22Rv1 (cell line): ENCODE measurements around the gene CAPG.

Experiments
- H3K27ac ChIP-seq: fragments of 450-650 bp; 2 replicates; pipeline ENCODE4 v1.5.1; 2017
- ZFX ChIP-seq: fragments of 450-650 bp; IDR thresholded peaks from 2 replicates; pipeline ENCODE4 v1.6.1; 2017; ENCODE audit warnings: antibody characterized with exemption, borderline replicate concordance
- TF ChIP-seq, protein P1 (sequence below): fragments of 450-650 bp; IDR thresholded peaks from 2 replicates; pipeline ENCODE4 v1.5.1; 2017; ENCODE audit warnings: mild to moderate bottlenecking

CAPG gene, protein sequence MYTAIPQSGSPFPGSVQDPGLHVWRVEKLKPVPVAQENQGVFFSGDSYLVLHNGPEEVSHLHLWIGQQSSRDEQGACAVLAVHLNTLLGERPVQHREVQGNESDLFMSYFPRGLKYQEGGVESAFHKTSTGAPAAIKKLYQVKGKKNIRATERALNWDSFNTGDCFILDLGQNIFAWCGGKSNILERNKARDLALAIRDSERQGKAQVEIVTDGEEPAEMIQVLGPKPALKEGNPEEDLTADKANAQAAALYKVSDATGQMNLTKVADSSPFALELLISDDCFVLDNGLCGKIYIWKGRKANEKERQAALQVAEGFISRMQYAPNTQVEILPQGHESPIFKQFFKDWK

GRCh38 chr2:85409845-85410583 lies at the start of gene CAPG:
TSS of gene CAPG (minus strand) at chr2:85410366. CDS start at chr2:85402145, 8,221 bp downstream.
- H3K27ac ChIP-seq = no peak within 1 kb of the TSS
- TF ChIP-seq, protein P1, sequence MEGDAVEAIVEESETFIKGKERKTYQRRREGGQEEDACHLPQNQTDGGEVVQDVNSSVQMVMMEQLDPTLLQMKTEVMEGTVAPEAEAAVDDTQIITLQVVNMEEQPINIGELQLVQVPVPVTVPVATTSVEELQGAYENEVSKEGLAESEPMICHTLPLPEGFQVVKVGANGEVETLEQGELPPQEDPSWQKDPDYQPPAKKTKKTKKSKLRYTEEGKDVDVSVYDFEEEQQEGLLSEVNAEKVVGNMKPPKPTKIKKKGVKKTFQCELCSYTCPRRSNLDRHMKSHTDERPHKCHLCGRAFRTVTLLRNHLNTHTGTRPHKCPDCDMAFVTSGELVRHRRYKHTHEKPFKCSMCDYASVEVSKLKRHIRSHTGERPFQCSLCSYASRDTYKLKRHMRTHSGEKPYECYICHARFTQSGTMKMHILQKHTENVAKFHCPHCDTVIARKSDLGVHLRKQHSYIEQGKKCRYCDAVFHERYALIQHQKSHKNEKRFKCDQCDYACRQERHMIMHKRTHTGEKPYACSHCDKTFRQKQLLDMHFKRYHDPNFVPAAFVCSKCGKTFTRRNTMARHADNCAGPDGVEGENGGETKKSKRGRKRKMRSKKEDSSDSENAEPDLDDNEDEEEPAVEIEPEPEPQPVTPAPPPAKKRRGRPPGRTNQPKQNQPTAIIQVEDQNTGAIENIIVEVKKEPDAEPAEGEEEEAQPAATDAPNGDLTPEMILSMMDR = no peak
- TF ChIP-seq ZFX = no peak

GRCh38 chr2:85459771-85460170 lies 49.6 kb upstream of the CAPG start:
- TF ChIP-seq, protein P1 = no peak
- TF ChIP-seq ZFX = no peak
- H3K27ac ChIP-seq = no peak overlapping the region

- TF ChIP-seq, protein P1 = no peak
- no peak for TF ChIP-seq ZFX
- no peak overlapping the region for H3K27ac ChIP-seq
Observed at GRCh38 chr2:85458601-85459563, 48.7 kb upstream of the CAPG start.

DNA sequence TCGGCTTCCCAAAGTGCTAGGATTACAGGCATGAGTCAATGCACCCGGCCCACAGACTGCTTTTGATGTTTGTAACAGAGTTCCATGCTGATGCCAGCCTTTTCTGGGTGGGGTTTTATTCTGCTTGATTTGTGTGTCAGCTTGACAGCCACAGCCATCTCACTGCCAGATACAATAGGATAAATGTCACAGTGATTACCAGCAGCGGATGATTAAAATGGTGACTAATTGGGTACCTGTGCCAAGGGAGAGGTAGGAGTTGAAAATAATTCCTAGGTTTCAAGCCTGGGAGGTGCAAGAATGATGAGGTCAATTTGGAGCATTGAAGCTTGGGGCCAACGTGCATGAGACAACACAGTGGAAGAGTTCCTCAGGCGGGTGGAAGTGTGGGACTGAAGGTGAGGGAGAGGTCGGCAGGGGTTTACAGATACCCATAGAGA lies 47.7 kb upstream of the CAPG start:
- H3K27ac ChIP-seq = no peak overlapping the region
- TF ChIP-seq, protein P1 = no peak
- TF ChIP-seq ZFX = no peak

DNA sequence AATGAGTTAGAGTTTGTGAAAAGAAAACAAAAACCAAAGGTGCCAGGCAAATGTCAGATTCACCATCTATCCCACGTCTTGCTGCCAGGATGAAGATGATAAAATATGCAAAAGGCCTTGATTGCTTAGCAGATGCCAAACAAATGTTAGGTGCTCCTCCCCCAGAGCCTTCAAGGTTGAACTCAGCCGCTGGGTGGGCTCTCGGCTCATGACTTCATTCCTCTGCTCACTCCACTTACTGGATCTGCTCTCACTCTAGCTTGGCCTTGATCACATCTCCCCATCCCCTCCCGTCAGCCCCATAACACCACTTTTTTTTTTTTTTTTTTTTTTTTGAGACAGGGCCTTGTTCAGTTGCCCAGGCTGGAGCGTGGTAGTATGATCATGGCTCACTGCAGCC lies 46.9 kb upstream of the CAPG start:
- TF ChIP-seq ZFX = no peak
- TF ChIP-seq, protein P1 = no peak
- no peak overlapping the region for H3K27ac ChIP-seq

DNA sequence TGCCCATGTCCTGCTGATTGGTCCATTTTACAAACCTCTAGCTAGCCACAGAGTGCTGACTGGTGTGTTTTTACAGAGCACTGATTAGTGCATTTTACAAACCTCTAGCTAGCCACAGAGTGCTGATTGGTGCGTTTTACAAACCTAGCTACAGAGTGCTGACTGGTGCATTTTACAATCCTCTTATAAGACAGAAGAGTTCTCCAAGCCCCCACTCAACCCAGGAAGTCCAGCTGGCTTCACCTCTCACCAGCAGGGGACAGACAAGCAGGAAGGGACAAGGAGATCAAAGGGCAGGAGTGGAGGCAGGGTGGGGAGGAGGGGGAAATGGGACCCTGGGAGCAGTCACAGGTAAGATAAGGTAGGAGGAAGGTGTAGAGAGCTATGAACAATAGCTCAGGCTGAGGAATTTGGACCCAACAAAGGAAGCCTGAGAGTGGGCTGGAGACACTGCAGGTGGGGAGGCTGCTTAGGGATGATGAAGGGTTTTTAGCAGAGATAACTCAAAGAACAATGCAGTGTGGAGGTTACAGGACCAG lies 45.5 kb upstream of the CAPG start:
- H3K27ac ChIP-seq = no peak overlapping the region

More for the DNA sequence above, 45.5 kb upstream of the CAPG start:
- no peak for TF ChIP-seq ZFX
- TF ChIP-seq, protein P1 = no peak
